H1 (cell line): ENCODE results near the gene C8B. TPM values are rescaled to one million over a fixed set of nuclear protein-coding genes. Genes with fewer than 3 reads are reported as not detected.

Experiments
- CTCF ChIA-PET: fragments of 300-600 bp; sonication (Branson Sonifier 250); formaldehyde crosslinking; loops from one replicate; lab custom pipeline; 2021; ENCODE audit not compliant: partially characterized antibody; lab: Charles Lee
- POLR2A ChIA-PET: fragments of 300-600 bp; sonication (Branson Sonifier 250); formaldehyde crosslinking; loops from one replicate; lab custom pipeline; 2021; ENCODE audit warnings: inconsistent platforms; ENCODE audit not compliant: partially characterized antibody; lab: Charles Lee
- DNase-seq, 2 experiments: peaks; one replicate each; pipeline versions ENCODE4 v3.0.0 to v3.0.0-alpha.2; 2010 to 2022; ENCODE audit warnings: low spot score in 2 of 2, low read depth in 1 of 2, mixed read lengths in 1 of 2
- FAIRE-seq: peaks from 2 replicates; lab custom pipeline; 2011; peaks lifted over from hg19 to GRCh38; lab: Jason Lieb, UNC
- H2AFZ ChIP-seq: 2 replicates; pipeline ENCODE4 v1.8.1; 2012; ENCODE audit warnings: low read length, inconsistent platforms
- H2AK5ac ChIP-seq: 2 replicates; pipeline ENCODE4 v1.6.1; 2013; ENCODE audit warnings: low read depth, low read length
- H2BK120ac ChIP-seq: replicated peaks from 2 replicates; pipeline ENCODE3; 2013; ENCODE audit warnings: low read depth, low read length, inconsistent platforms
- H2BK12ac ChIP-seq: 2 replicates; pipeline ENCODE4 v1.6.1; 2013; ENCODE audit warnings: low read depth, low read length
- H2BK15ac ChIP-seq: 2 replicates; pipeline ENCODE4 v1.6.1; 2013; ENCODE audit warnings: low read length
- H2BK20ac ChIP-seq: 2 replicates; pipeline ENCODE4 v1.6.1; 2013; ENCODE audit warnings: low read length
- H2BK5ac ChIP-seq: 2 replicates; pipeline ENCODE4 v1.6.1; 2013; ENCODE audit warnings: low read depth, low read length
- H3K14ac ChIP-seq: 2 replicates; pipeline ENCODE4 v1.6.1; 2013; ENCODE audit warnings: inconsistent platforms; ENCODE audit not compliant: insufficient read length
- H3K18ac ChIP-seq: 2 replicates; pipeline ENCODE4 v1.6.1; 2013; ENCODE audit warnings: low read length; ENCODE audit errors: extremely low read depth
- H3K23ac ChIP-seq: 2 replicates; pipeline ENCODE4 v1.6.1; 2013; ENCODE audit warnings: inconsistent platforms; ENCODE audit not compliant: insufficient read length
- H3K23me2 ChIP-seq: 2 replicates; pipeline ENCODE4 v1.6.1; 2013; ENCODE audit warnings: low read depth, low read length
- H3K27ac ChIP-seq: 2 replicates; pipeline ENCODE4 v1.6.1; 2011; ENCODE audit warnings: low read depth, low read length, inconsistent platforms
- H3K27me3 ChIP-seq, 4 experiments: replicated peaks in 1 of 4; 1 replicate in 1 of 4; 2 replicates in 3 of 4; pipeline versions ENCODE4 v1.6.1 to v1.8.1; 2011 to 2013; ENCODE audit warnings: low read length in 3 of 4, mild to moderate bottlenecking in 3 of 4, inconsistent platforms in 2 of 4, mixed read lengths in 2 of 4, moderate library complexity in 1 of 4; ENCODE audit not compliant: control insufficient read depth in 3 of 4, insufficient read depth in 3 of 4; ENCODE audit errors: extremely low read depth in 1 of 4
- H3K36me3 ChIP-seq, 4 experiments: 2 replicates each; pipeline versions ENCODE4 v1.6.1 to v1.8.1; 2011 to 2013; ENCODE audit warnings: mild to moderate bottlenecking in 4 of 4, low read length in 3 of 4, moderate library complexity in 2 of 4, control low read depth in 1 of 4, inconsistent platforms in 1 of 4; ENCODE audit not compliant: insufficient read depth in 4 of 4, control insufficient read depth in 2 of 4
- H3K4ac ChIP-seq: replicated peaks from 2 replicates; pipeline ENCODE3; 2013; ENCODE audit warnings: low read length, low read depth, mixed read lengths, inconsistent platforms; ENCODE audit not compliant: insufficient read length
- H3K4me1 ChIP-seq, 4 experiments: replicated peaks in 1 of 4; 1 replicate in 1 of 4; 2 replicates in 3 of 4; pipeline versions ENCODE4 v1.6.1 to v1.8.1; 2011 to 2013; ENCODE audit warnings: low read length in 3 of 4, inconsistent platforms in 2 of 4, mixed read lengths in 1 of 4; ENCODE audit not compliant: insufficient read depth in 4 of 4, control insufficient read depth in 3 of 4
- H3K4me2 ChIP-seq, 2 experiments: 2 replicates each; pipeline versions ENCODE4 v1.6.1 to v1.8.1; 2011 to 2013; ENCODE audit warnings: low read depth in 2 of 2, low read length in 2 of 2, control low read depth in 1 of 2, inconsistent platforms in 1 of 2, mild to moderate bottlenecking in 1 of 2; ENCODE audit not compliant: insufficient read depth in 1 of 2
- H3K4me3 ChIP-seq, 4 experiments: fragments of 200-600, 300-600 bp in 1 of 4; sonication (generic), shearing (Covaris generic), sonication (Bioruptor Twin) in 1 of 4; 2 replicates each; pipeline versions ENCODE4 v1.5.1 to v1.8.1; 2011 to 2016; ENCODE audit warnings: low read length in 4 of 4, low read depth in 3 of 4, control low read depth in 2 of 4, inconsistent platforms in 2 of 4, mild to moderate bottlenecking in 2 of 4, mixed read lengths in 1 of 4, moderate library complexity in 1 of 4; ENCODE audit not compliant: insufficient read depth in 2 of 4; ENCODE audit errors: extremely low read depth in 1 of 4
- H3K56ac ChIP-seq: replicated peaks from 2 replicates; pipeline ENCODE3; 2013; ENCODE audit warnings: low read depth, mild to moderate bottlenecking, mixed read lengths, low read length, inconsistent platforms; ENCODE audit not compliant: insufficient read length
- H3K79me1 ChIP-seq: 2 replicates; pipeline ENCODE4 v1.6.1; 2013; ENCODE audit warnings: low read depth, low read length, control low read depth
- H3K79me2 ChIP-seq, 2 experiments: 2 replicates each; pipeline versions ENCODE4 v1.6.1 to v1.8.1; 2012 to 2013; ENCODE audit warnings: low read length in 2 of 2, mild to moderate bottlenecking in 2 of 2, inconsistent platforms in 1 of 2; ENCODE audit not compliant: insufficient read depth in 2 of 2, control insufficient read depth in 1 of 2
- H3K9ac ChIP-seq, 4 experiments: replicated peaks in 1 of 4; 1 replicate in 1 of 4; 2 replicates in 3 of 4; pipeline versions ENCODE4 v1.6.1 to v1.8.1; 2011 to 2013; ENCODE audit warnings: low read depth in 3 of 4, low read length in 3 of 4, control low read depth in 2 of 4, mild to moderate bottlenecking in 2 of 4, moderate library complexity in 2 of 4, inconsistent platforms in 1 of 4; ENCODE audit errors: extremely low read depth in 1 of 4
- H3K9me3 ChIP-seq, 2 experiments: 2 replicates each; pipeline versions ENCODE4 v1.6.1 to v1.8.1; 2012 to 2013; ENCODE audit warnings: mild to moderate bottlenecking in 2 of 2, moderate library complexity in 2 of 2, control low read depth in 1 of 2, inconsistent platforms in 1 of 2, low read depth in 1 of 2, low read length in 1 of 2, mixed read lengths in 1 of 2; ENCODE audit not compliant: insufficient read depth in 2 of 2
- H4K20me1 ChIP-seq, 2 experiments: replicated peaks in 1 of 2; 2 replicates each; pipeline versions ENCODE3 to v1.8.1; 2011 to 2013; ENCODE audit warnings: inconsistent platforms in 2 of 2, low read length in 2 of 2, mild to moderate bottlenecking in 1 of 2; ENCODE audit not compliant: insufficient read depth in 2 of 2, control insufficient read depth in 1 of 2
- H4K5ac ChIP-seq: 2 replicates; pipeline ENCODE4 v1.6.1; 2013; ENCODE audit warnings: low read length, low read depth, mixed read lengths, inconsistent platforms; ENCODE audit not compliant: insufficient read length
- H4K8ac ChIP-seq: 2 replicates; pipeline ENCODE4 v1.8.0; 2013; ENCODE audit warnings: mild to moderate bottlenecking, moderate library complexity, low read length, inconsistent platforms; ENCODE audit not compliant: insufficient read depth; ENCODE audit errors: extremely low read depth
- H4K91ac ChIP-seq: replicated peaks from 2 replicates; pipeline ENCODE3; 2013; ENCODE audit warnings: low read length, mixed read lengths, inconsistent platforms; ENCODE audit not compliant: insufficient read length
- BRCA1 ChIP-seq: IDR thresholded peaks from 2 replicates; pipeline ENCODE4 v1.6.1; 2012; ENCODE audit warnings: low read depth, low read length, improper control_type of control experiment
- CREB1 ChIP-seq: IDR thresholded peaks from 2 replicates; pipeline ENCODE4 v1.6.1; 2012; ENCODE audit warnings: inconsistent platforms
- JUN ChIP-seq: IDR thresholded peaks from 2 replicates; pipeline ENCODE4 v1.6.1; 2011; ENCODE audit warnings: low read depth, mild to moderate bottlenecking, improper control_type of control experiment, low read length
- MAX ChIP-seq: IDR thresholded peaks from 2 replicates; pipeline ENCODE4 v1.6.1; 2012; ENCODE audit warnings: inconsistent platforms
- POLR2A ChIP-seq, 2 experiments: IDR thresholded peaks; 1 replicate in 1 of 2; 2 replicates in 1 of 2; pipeline ENCODE4 v1.6.1; 2011; ENCODE audit warnings: low read depth in 2 of 2, low read length in 2 of 2, mild to moderate bottlenecking in 2 of 2; ENCODE audit errors: control extremely low read depth in 1 of 2
- POU5F1 ChIP-seq: IDR thresholded peaks from 2 replicates; pipeline ENCODE4 v1.6.1; 2011; ENCODE audit warnings: low read depth, mild to moderate bottlenecking, low read length, moderate library complexity
- RAD21 ChIP-seq, 2 experiments: IDR thresholded peaks in 1 of 2; conservative IDR thresholded peaks in 1 of 2; 2 replicates each; pipeline ENCODE4 v1.6.1; 2011; ENCODE audit warnings: low read depth in 2 of 2, low read length in 2 of 2, improper control_type of control experiment in 1 of 2, inconsistent platforms in 1 of 2, mild to moderate bottlenecking in 1 of 2, moderate library complexity in 1 of 2
- SAP30 ChIP-seq: fragments of 300-600 bp; sonication (generic); IDR thresholded peaks from 2 replicates; pipeline ENCODE4 v1.7.1; 2012; ENCODE audit warnings: low read length, moderate library complexity, mild to moderate bottlenecking, inconsistent platforms; ENCODE audit not compliant: insufficient read depth, insufficient replicate concordance
- SIN3A ChIP-seq, 2 experiments: IDR thresholded peaks in 1 of 2; conservative IDR thresholded peaks in 1 of 2; 2 replicates each; pipeline ENCODE4 v1.6.1; 2011 to 2012; ENCODE audit warnings: low read length in 2 of 2, improper control_type of control experiment in 1 of 2, low read depth in 1 of 2, mild to moderate bottlenecking in 1 of 2
- SIX5 ChIP-seq: IDR thresholded peaks from 2 replicates; pipeline ENCODE4 v1.6.1; 2011; ENCODE audit warnings: mild to moderate bottlenecking, low read depth, low read length
- SP4 ChIP-seq: IDR thresholded peaks from 2 replicates; pipeline ENCODE4 v1.6.1; 2012; ENCODE audit warnings: low read length, inconsistent platforms
- TCF12 ChIP-seq: IDR thresholded peaks from 2 replicates; pipeline ENCODE4 v1.6.1; 2011; ENCODE audit warnings: low read depth, mild to moderate bottlenecking, low read length
- TEAD4 ChIP-seq: IDR thresholded peaks from 2 replicates; pipeline ENCODE4 v1.6.1; 2012; ENCODE audit warnings: low read depth, low read length, inconsistent platforms, mixed read lengths
- USF2 ChIP-seq: IDR thresholded peaks from 2 replicates; pipeline ENCODE4 v1.6.1; 2011; ENCODE audit warnings: low read length, improper control_type of control experiment
- WGBS, 2 experiments: shearing (Covaris generic) in 1 of 2; methylation state at CpG; one replicate each; pipeline versions ENCODE4 v1.1.6 to v1.1.7; 2013 to 2015; ENCODE audit warnings: low lambda C conversion rate in 2 of 2, mixed read lengths in 2 of 2, inconsistent platforms in 1 of 2, low coverage in 1 of 2, missing lambda C conversion rate in 1 of 2; ENCODE audit not compliant: insufficient replicate concordance in 2 of 2, insufficient coverage in 1 of 2, insufficient read length in 1 of 2; ENCODE audit errors: extremely low coverage in 1 of 2, missing lambda C conversion rate in 1 of 2; 5-methylcytosine and 5-hydroxymethylcytosine counted together
- polyA plus RNA-seq, 7 experiments: library from polyadenylated mRNA; depleted of rRNA in 3 of 7; stranded (reverse) in 5 of 7; unstranded in 2 of 7; fragments of >200 nt in 5 of 7; fragments of 200-250 nt in 2 of 7; gene quantifications; 1 replicate in 5 of 7; 2 replicates in 1 of 7; 4 replicates in 1 of 7; pipeline versions ENCODE4 v1.2.1 to v1.2.3, GENCODE V29; 2011 to 2013; ENCODE audit warnings: missing spikeins in 2 of 7, mixed read lengths in 2 of 7
- total RNA-seq: library from RNA; stranded (reverse); fragmentation: NEBNext Ultra II Directional; extraction: Animal tissue kit (Norgen Biotek cat#: 25700); gene quantifications from 2 replicates; pipeline ENCODE4 v1.2.1, GENCODE V29; 2021

The C8B gene
- total and polyA plus RNA-seq, 2 of the 8 experiments (the other 6 are each of a cell fraction or from before 2014, with no cell fraction given): not detected

GRCh38 chr1:56927171-56927570 is 38.6 kb downstream of the C8B start:
- no peak overlapping the region for H3K4ac ChIP-seq
- FAIRE-seq (no peak), DNase-seq (no peak)
- no peaks in the 10 kb centered on the region for H3K27me3 ChIP-seq
- no peak overlapping the region for H2AFZ ChIP-seq
- no peak overlapping the region for H2BK15ac ChIP-seq
- H3K36me3 ChIP-seq: no peaks in the 10 kb centered on the region
- H4K8ac ChIP-seq: no peak overlapping the region
- no peak overlapping the region for H3K27ac ChIP-seq
- no peak overlapping the region for H3K4me2 ChIP-seq
- H3K4me1 ChIP-seq: peaks cover 0 to 7% (median 2%) of the 10 kb centered on the region in 4 experiments; a peak in 2 of 7 replicates
- H3K79me2 ChIP-seq: no peaks in the 10 kb centered on the region
- no peak overlapping the region for H2BK20ac ChIP-seq
- ChIA-PET CTCF (interaction anchor here (2.0 kb wide), 1 partner anchor 15 kb away, joined by 5 read pairs; no protein-coding TSS in a partner anchor), POLR2A (no interaction called here)
- H2BK12ac ChIP-seq: no peak overlapping the region
- peaks cover 2% of the 10 kb centered on the region; the same call in 1 of the 2 replicates for H3K23me2 ChIP-seq
- H3K79me1 ChIP-seq: no peaks in the 10 kb centered on the region
- H3K23ac ChIP-seq: no peak overlapping the region
- 97% methylated on average over 4 of the region's 4 CpGs; no CpG with 5 or more reads in 1 of the 2 experiments for WGBS, 2 experiments
- no peak overlapping the region for H4K91ac ChIP-seq
- no peak overlapping the region for H4K5ac ChIP-seq
- H3K56ac ChIP-seq: no peak overlapping the region
- no peaks in the 10 kb centered on the region for H4K20me1 ChIP-seq
- H3K9me3 ChIP-seq: no peaks in the 10 kb centered on the region
- H3K9ac ChIP-seq: no peak overlapping the region
- H2BK5ac ChIP-seq: no peak overlapping the region
- H2BK120ac ChIP-seq: no peak overlapping the region
- no peak overlapping the region for H3K4me3 ChIP-seq
- no peak overlapping the region for H3K14ac ChIP-seq
- no peak overlapping the region for H3K18ac ChIP-seq
- H2AK5ac ChIP-seq: no peak overlapping the region
- TF ChIP-seq JUN: no peak
- no peak for TF ChIP-seq RAD21 (IDR thresholded peaks at IDR 0.05 in 1 of 2, conservative IDR thresholded peaks at IDR 0.05 in 1 of 2; ENCODE audit: low read depth in 2 of 2, low read length in 2 of 2)
- no peak for TF ChIP-seq TCF12
- no peak for TF ChIP-seq BRCA1
- no peak for TF ChIP-seq SP4
- no peak for TF ChIP-seq TEAD4
- TF ChIP-seq POLR2A (IDR thresholded peaks at IDR 0.05; ENCODE audit: control extremely low read depth in 1 of 2, low read depth in 2 of 2, low read length in 2 of 2): no peak
- TF ChIP-seq POU5F1: no peak
- no peak for TF ChIP-seq SIN3A (conservative IDR thresholded peaks at IDR 0.05 in 1 of 2, IDR thresholded peaks at IDR 0.05 in 1 of 2; ENCODE audit: low read depth in 1 of 2, low read length in 2 of 2)
- no peak for TF ChIP-seq MAX
- TF ChIP-seq SIX5: no peak
- no peak for TF ChIP-seq USF2
- TF ChIP-seq CREB1: no peak
- TF ChIP-seq SAP30: no peak
